Peyer's patch (tissue), 4 donors: Measurements from ENCODE around the gene SMIM36.

Experiments used
- POLR2A ChIP-seq, 2 donors: fragments of 450-650 bp; IDR thresholded peaks; one replicate each; pipeline ENCODE4 v1.5.1; 2017; ENCODE audit warnings: antibody characterized with exemption in 2 of 2, mild to moderate bottlenecking in 2 of 2, moderate library complexity in 2 of 2
- TF ChIP-seq, protein P1 (sequence below), 6 experiments: fragments of 450-650 bp in 4 of 6; fragments of 200-600 bp in 2 of 6; sonication (generic) in 1 of 6; IDR thresholded peaks; one replicate each; pipeline ENCODE4 v1.5.1; 2017 to 2019; ENCODE audit warnings: antibody characterized with exemption in 6 of 6, mild to moderate bottlenecking in 3 of 6, moderate library complexity in 1 of 6

DNA sequence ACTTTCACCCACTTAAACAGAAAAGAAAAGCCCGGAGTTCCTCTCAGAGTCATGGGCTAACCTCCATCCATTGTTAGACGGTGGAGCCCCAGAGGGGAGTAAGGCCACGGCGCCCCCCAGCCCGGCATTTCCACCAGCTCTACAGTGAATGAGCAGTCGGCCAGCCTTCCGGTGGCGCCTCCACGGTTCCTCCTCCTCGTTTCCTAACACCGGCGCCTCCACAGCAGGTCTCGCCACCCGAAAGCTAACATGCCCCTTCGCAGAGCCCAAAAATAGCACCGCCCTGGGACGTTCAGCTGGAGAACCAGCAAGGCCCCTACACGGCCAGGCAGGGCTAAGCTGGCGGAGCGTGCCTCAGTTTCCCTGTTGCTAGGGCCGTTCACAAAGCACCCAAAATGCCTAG, 90.5 kb downstream of the SMIM36 start:
- TF ChIP-seq, protein P1, sequence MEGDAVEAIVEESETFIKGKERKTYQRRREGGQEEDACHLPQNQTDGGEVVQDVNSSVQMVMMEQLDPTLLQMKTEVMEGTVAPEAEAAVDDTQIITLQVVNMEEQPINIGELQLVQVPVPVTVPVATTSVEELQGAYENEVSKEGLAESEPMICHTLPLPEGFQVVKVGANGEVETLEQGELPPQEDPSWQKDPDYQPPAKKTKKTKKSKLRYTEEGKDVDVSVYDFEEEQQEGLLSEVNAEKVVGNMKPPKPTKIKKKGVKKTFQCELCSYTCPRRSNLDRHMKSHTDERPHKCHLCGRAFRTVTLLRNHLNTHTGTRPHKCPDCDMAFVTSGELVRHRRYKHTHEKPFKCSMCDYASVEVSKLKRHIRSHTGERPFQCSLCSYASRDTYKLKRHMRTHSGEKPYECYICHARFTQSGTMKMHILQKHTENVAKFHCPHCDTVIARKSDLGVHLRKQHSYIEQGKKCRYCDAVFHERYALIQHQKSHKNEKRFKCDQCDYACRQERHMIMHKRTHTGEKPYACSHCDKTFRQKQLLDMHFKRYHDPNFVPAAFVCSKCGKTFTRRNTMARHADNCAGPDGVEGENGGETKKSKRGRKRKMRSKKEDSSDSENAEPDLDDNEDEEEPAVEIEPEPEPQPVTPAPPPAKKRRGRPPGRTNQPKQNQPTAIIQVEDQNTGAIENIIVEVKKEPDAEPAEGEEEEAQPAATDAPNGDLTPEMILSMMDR (IDR thresholded peaks at IDR 0.05): no peak
- TF ChIP-seq POLR2A (IDR thresholded peaks at IDR 0.05): no peak
